Measurements from ENCODE around the gene AS3MT. TPM values are rescaled to one million over a fixed set of nuclear protein-coding genes. Genes with fewer than 3 reads are reported as not detected.

The AS3MT gene
- total RNA-seq, 4 donors from 2014 or later: 0.91 to 5.6 (median 4.8) TPM

GRCh38 chr10:102935505-102935904, 66.2 kb downstream of the AS3MT start:
- no peaks in the 10 kb centered on the region for H3K9me3 ChIP-seq
- no peak for TF ChIP-seq POLR2A (IDR thresholded peaks at IDR 0.05)
- no peak for TF ChIP-seq CTCF (IDR thresholded peaks at IDR 0.05 in 4 of 5, conservative IDR thresholded peaks at IDR 0.05 in 1 of 5)
- DNase-seq: no peak
- no peaks in the 10 kb centered on the region for H3K4me1 ChIP-seq
- no peak overlapping the region for H3K4me3 ChIP-seq
- intact Hi-C loops (cut with DNase I; ENCODE audit: low total_unique reads): no loop called here
- H3K27ac ChIP-seq: no peak overlapping the region
- no peaks in the 10 kb centered on the region for H3K27me3 ChIP-seq
- in situ Hi-C loops (cut with MboI; ENCODE audit: low sequenced_read_pairs in 4 of 4): no loop called here
- H3K36me3 ChIP-seq: no peaks in the 10 kb centered on the region
- ATAC-seq: no peak

DNA sequence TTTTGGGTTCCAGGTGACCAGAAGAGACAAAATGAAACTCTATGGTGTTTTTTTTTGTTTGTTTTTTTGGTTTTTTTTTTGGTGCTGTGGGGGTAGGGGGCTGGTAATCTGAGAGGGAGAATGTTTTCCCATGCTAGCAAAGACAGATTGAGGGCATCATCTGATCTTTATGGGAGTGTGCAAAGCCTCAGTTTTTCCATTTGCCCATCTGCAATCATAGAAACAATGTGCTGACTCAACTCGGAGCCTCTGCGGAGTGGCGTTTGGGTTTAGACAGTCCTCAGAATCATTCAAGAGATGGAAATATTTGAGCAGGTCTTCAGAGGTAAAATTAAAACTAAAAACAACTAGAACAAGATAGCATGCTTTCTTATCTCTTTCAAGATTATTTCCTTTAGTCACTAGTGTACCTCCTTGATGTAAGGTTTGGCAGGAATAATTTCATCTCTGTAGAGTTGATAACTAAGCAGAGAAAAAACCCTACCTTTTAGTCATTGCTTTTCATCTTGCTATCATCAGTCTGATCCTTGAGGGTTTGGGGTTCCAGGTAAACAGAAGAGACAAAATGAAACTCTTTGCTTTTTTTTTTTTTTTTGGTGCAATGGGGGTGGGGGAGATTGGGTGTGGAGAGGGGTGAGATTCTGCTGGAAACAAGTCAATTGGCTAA, 66.8 kb downstream of the AS3MT start:
- ATAC-seq (no peak), DNase-seq (no peak)
- no peak for TF ChIP-seq POLR2A (IDR thresholded peaks at IDR 0.05)
- no peak for TF ChIP-seq CTCF (IDR thresholded peaks at IDR 0.05 in 4 of 5, conservative IDR thresholded peaks at IDR 0.05 in 1 of 5)
- Histone ChIP-seq H3K4me1 (no peaks in the 10 kb centered on the region), H3K27me3 (no peaks in the 10 kb centered on the region), H3K9me3 (no peaks in the 10 kb centered on the region), H3K4me3 (no peak overlapping the region), H3K36me3 (no peaks in the 10 kb centered on the region), H3K27ac (no peak overlapping the region)
- in situ Hi-C loops (cut with MboI; ENCODE audit: low sequenced_read_pairs in 4 of 4): no loop called here
- intact Hi-C loops (cut with DNase I; ENCODE audit: low total_unique reads): no loop called here

GRCh38 chr10:102941401-102941800, 72.1 kb downstream of the AS3MT start:
- in situ Hi-C loops (cut with MboI; ENCODE audit: low sequenced_read_pairs in 4 of 4) (no loop called here), intact Hi-C loops (cut with DNase I; ENCODE audit: low total_unique reads) (no loop called here)
- DNase-seq: no peak
- H3K36me3 ChIP-seq: no peaks in the 10 kb centered on the region
- no peaks in the 10 kb centered on the region for H3K4me1 ChIP-seq
- H3K27me3 ChIP-seq: no peaks in the 10 kb centered on the region
- no peaks in the 10 kb centered on the region for H3K9me3 ChIP-seq
- H3K27ac ChIP-seq: no peak overlapping the region
- ATAC-seq: no peak
- TF ChIP-seq CTCF (IDR thresholded peaks at IDR 0.05 in 4 of 5, conservative IDR thresholded peaks at IDR 0.05 in 1 of 5) (no peak), POLR2A (IDR thresholded peaks at IDR 0.05) (no peak)
- H3K4me3 ChIP-seq: no peak overlapping the region

DNA sequence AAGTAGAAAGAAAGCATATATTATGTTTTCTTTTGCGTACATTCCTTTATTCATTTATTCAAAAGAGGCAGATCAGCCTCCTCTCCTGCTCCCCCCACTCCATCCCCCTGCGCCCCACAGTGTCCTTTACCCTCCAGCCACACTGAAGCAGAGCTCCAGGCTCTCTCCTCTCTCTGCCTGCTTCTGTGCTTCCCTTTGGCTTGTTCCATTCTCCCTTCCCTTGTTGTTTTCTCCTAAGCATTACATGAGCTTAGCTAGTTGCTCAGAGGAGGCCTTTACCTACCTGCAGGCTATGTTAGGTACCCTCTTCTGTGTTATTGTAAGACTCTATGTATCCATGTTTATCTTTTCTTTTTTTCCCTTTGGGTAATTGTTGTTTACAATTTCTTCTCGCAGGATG, 76.2 kb downstream of the AS3MT start:
- intact Hi-C loops (cut with DNase I; ENCODE audit: low total_unique reads): no loop called here
- no peaks in the 10 kb centered on the region for H3K9me3 ChIP-seq
- no peaks in the 10 kb centered on the region for H3K27me3 ChIP-seq
- TF ChIP-seq CTCF (IDR thresholded peaks at IDR 0.05 in 4 of 5, conservative IDR thresholded peaks at IDR 0.05 in 1 of 5): no peak
- no peak for TF ChIP-seq POLR2A (IDR thresholded peaks at IDR 0.05)
- no peak overlapping the region for H3K4me3 ChIP-seq
- no peak overlapping the region for H3K27ac ChIP-seq
- no peaks in the 10 kb centered on the region for H3K36me3 ChIP-seq
- H3K4me1 ChIP-seq: no peaks in the 10 kb centered on the region
- DNase-seq (no peak), ATAC-seq (no peak)
- in situ Hi-C loops (cut with MboI; ENCODE audit: low sequenced_read_pairs in 4 of 4): no loop called here

DNA sequence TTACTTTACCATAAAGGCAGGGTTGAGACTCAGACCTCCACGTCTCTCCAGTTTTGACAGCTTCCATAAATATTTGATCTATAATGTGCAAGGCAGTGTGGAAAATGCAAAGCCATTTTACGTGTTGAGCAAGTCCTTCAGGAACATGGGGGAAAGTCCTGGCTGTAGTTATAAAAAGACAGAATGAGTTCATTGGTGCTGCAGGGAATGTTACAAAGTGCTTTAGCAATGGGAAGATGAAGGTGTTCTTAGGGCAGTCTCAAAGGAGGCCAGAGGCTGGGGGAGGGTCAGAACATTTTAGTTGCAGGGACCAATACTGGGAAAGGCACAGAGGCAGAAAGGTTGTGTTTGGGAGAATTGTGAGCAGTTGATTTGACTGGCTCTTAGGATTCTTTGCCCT, 76.7 kb downstream of the AS3MT start:
- H3K27me3 ChIP-seq: no peaks in the 10 kb centered on the region
- no peak overlapping the region for H3K4me3 ChIP-seq
- no peaks in the 10 kb centered on the region for H3K9me3 ChIP-seq
- TF ChIP-seq POLR2A (IDR thresholded peaks at IDR 0.05) (no peak), CTCF (IDR thresholded peaks at IDR 0.05 in 4 of 5, conservative IDR thresholded peaks at IDR 0.05 in 1 of 5) (no peak)
- H3K27ac ChIP-seq: no peak overlapping the region
- no peak for DNase-seq
- no peak for ATAC-seq
- H3K36me3 ChIP-seq: no peaks in the 10 kb centered on the region
- intact Hi-C loops (cut with DNase I; ENCODE audit: low total_unique reads) (no loop called here), in situ Hi-C loops (cut with MboI; ENCODE audit: low sequenced_read_pairs in 4 of 4) (no loop called here)
- no peaks in the 10 kb centered on the region for H3K4me1 ChIP-seq

Data from gastrocnemius medialis (tissue), 4 donors.